Measurements from ENCODE around the gene NFATC2.
"Not testable (repeated sequence)": the region's sequence is repeated elsewhere in the genome, so short reads cannot be mapped to it uniquely, and the experiment has no call there.

Gene NFATC2

GRCh38 chr20:51480507-51481270, 61.8 kb downstream of the NFATC2 start:
- in situ Hi-C loops (cut with MboI; ENCODE audit: low sequenced_read_pairs), result no loop called here

GRCh38 chr20:51476106-51476505, 66.4 kb downstream of the NFATC2 start:
- in situ Hi-C loops (cut with MboI; ENCODE audit: low sequenced_read_pairs), result not testable (repeated sequence)

GRCh38 chr20:51473771-51474170, 68.7 kb downstream of the NFATC2 start:
- in situ Hi-C loops (cut with MboI; ENCODE audit: low sequenced_read_pairs), result no loop called here

- in situ Hi-C loops (cut with MboI; ENCODE audit: low sequenced_read_pairs), result no loop called here
These were observed 69.3 kb downstream of the NFATC2 start for GRCh38 chr20:51473256-51473655.

- in situ Hi-C loops (cut with MboI; ENCODE audit: low sequenced_read_pairs), result no loop called here
These were observed 71.6 kb downstream of the NFATC2 start for GRCh38 chr20:51470907-51471411.

- in situ Hi-C loops (cut with MboI; ENCODE audit: low sequenced_read_pairs), result no loop called here
These were observed 72.1 kb downstream of the NFATC2 start for GRCh38 chr20:51470499-51470820.

GRCh38 chr20:51469578-51470498, 72.7 kb downstream of the NFATC2 start:
- in situ Hi-C loops (cut with MboI; ENCODE audit: low sequenced_read_pairs), result no loop called here

GRCh38 chr20:51469046-51469445, 73.5 kb downstream of the NFATC2 start:
- in situ Hi-C loops (cut with MboI; ENCODE audit: low sequenced_read_pairs), result no loop called here

GRCh38 chr20:51468636-51469035, 73.9 kb downstream of the NFATC2 start:
- in situ Hi-C loops (cut with MboI; ENCODE audit: low sequenced_read_pairs), result no loop called here

GRCh38 chr20:51467956-51468626, 74.4 kb downstream of the NFATC2 start:
- in situ Hi-C loops (cut with MboI; ENCODE audit: low sequenced_read_pairs), result no loop called here

GRCh38 chr20:51463998-51464397, 78.5 kb downstream of the NFATC2 start:
- in situ Hi-C loops (cut with MboI; ENCODE audit: low sequenced_read_pairs), result no loop called here

- in situ Hi-C loops (cut with MboI; ENCODE audit: low sequenced_read_pairs), result no loop called here
These were observed 79.0 kb downstream of the NFATC2 start for GRCh38 chr20:51463560-51463959.

GRCh38 chr20:51462566-51463276, 79.8 kb downstream of the NFATC2 start:
- in situ Hi-C loops (cut with MboI; ENCODE audit: low sequenced_read_pairs), result no loop called here

- in situ Hi-C loops (cut with MboI; ENCODE audit: low sequenced_read_pairs), result not testable (repeated sequence)
These were observed 80.7 kb downstream of the NFATC2 start for GRCh38 chr20:51461846-51462245.

- in situ Hi-C loops (cut with MboI; ENCODE audit: low sequenced_read_pairs), result no loop called here
These were observed 81.2 kb downstream of the NFATC2 start for GRCh38 chr20:51461306-51461705.

- in situ Hi-C loops (cut with MboI; ENCODE audit: low sequenced_read_pairs), result no loop called here
These were observed 81.8 kb downstream of the NFATC2 start for GRCh38 chr20:51460569-51461265.

- in situ Hi-C loops (cut with MboI; ENCODE audit: low sequenced_read_pairs), result no loop called here
These were observed 82.4 kb downstream of the NFATC2 start for GRCh38 chr20:51460163-51460562.

GRCh38 chr20:51458751-51459439, 83.6 kb downstream of the NFATC2 start:
- in situ Hi-C loops (cut with MboI; ENCODE audit: low sequenced_read_pairs), result no loop called here

- in situ Hi-C loops (cut with MboI; ENCODE audit: low sequenced_read_pairs), result no loop called here
These were observed 85.0 kb downstream of the NFATC2 start for GRCh38 chr20:51457533-51457932.
